Adrenal gland (tissue), 12 donors: ENCODE data around the gene HMGN3. TPM values are rescaled to one million over a fixed set of nuclear protein-coding genes. Genes with fewer than 3 reads are reported as not detected.

Experiments used
- DNase-seq, 7 donors: peaks; one replicate each; pipeline ENCODE4 v3.0.0-alpha.2; 2019 to 2020
- H3K27ac ChIP-seq, 5 donors: fragments of 200-600 bp; sonication (generic) in 4 of 5; 1 replicate in 3 of 5; 2 replicates in 2 of 5; pipeline versions ENCODE4 v1.5.1 to v1.8.0; 2016 to 2020; ENCODE audit warnings: mild to moderate bottlenecking in 1 of 5
- H3K27me3 ChIP-seq: fragments of 200-600 bp; 2 replicates; pipeline ENCODE4 v1.8.0; 2021
- H3K36me3 ChIP-seq, 2 donors: fragments of 200-600 bp; replicated peaks in 1 of 2; 1 replicate in 1 of 2; 2 replicates in 1 of 2; pipeline versions ENCODE4 v1.5.1 to v1.8.0; 2018 to 2022
- H3K4me1 ChIP-seq, 2 donors: fragments of 200-600 bp; replicated peaks in 1 of 2; 1 replicate in 1 of 2; 2 replicates in 1 of 2; pipeline versions ENCODE4 v1.5.1 to v1.8.0; 2018 to 2021
- H3K4me3 ChIP-seq, 4 donors: fragments of 200-600 bp; sonication (generic) in 3 of 4; one replicate each; pipeline ENCODE4 v1.5.1; 2016 to 2018
- H3K9me3 ChIP-seq, 3 donors: fragments of 200-600 bp; sonication (generic) in 1 of 3; replicated peaks in 1 of 3; 1 replicate in 2 of 3; 2 replicates in 1 of 3; pipeline versions ENCODE4 v1.5.1 to v1.8.0; 2016 to 2021
- POLR2A ChIP-seq, 2 donors: fragments of 450-650 bp; IDR thresholded peaks; one replicate each; pipeline ENCODE4 v1.6.1; 2017; ENCODE audit warnings: antibody characterized with exemption in 2 of 2, mild to moderate bottlenecking in 2 of 2, moderate library complexity in 1 of 2
- WGBS, 4 donors: extraction: QIAGEN DNeasy Blood & Tissue Kit in 2 of 4; methylation state at CpG; one replicate each; pipeline versions ENCODE4 v1.1.5 to v1.1.7; 2013 to 2017; 5-methylcytosine and 5-hydroxymethylcytosine counted together
- intact Hi-C, 2 donors: fragments of 100-400 bp; cut with DNase I; formaldehyde crosslinking; loops; one replicate each; pipeline versions ENCODE4 v1.14.1 to v1.15.0; 2022 to 2023
- polyA plus RNA-seq, 3 donors: library from polyadenylated mRNA; stranded (reverse); fragments of 200-250 nt in 2 of 3; fragments of 350-450 nt in 1 of 3; fragmentation: Illumina TruSeq in 1 of 3; extraction: RNeasy Lipid Tissue Mini Kit (QIAGEN cat#74804) in 1 of 3; gene quantifications; one replicate each; pipeline ENCODE4 v1.2.3, GENCODE V29; 2013 to 2014
- total RNA-seq, 9 donors: library from RNA; depleted of rRNA in 4 of 9; stranded (reverse); fragments of >200 nt in 4 of 9; fragments of 120-200 nt in 1 of 9; fragmentation: NEBNext Ultra II Directional in 1 of 9; extraction: Animal tissue kit (Norgen Biotek cat#: 25700) in 1 of 9; gene quantifications; one replicate each; pipeline versions ENCODE4 v1.1.0 to v1.2.4, GENCODE V29; 2013 to 2023
- TF ChIP-seq, protein P1 (sequence below), 6 experiments: fragments of 450-650 bp in 4 of 6; fragments of 200-600 bp in 2 of 6; sonication (generic) in 1 of 6; IDR thresholded peaks; 1 replicate in 5 of 6; 2 replicates in 1 of 6; pipeline versions ENCODE4 v1.5.1 to v1.8.0; 2016 to 2021; ENCODE audit warnings: antibody characterized with exemption in 6 of 6, mild to moderate bottlenecking in 2 of 6, moderate library complexity in 1 of 6
- donor health status: healthy with polysubstance abuse.
- donor health status: Bipolar disorder and iron deficiency.
- donor health status: DM: yes; HTN: yes; CAD: no.
- donor health status: DM: no; HTN: no; CAD: no.
- donor health status: DM: no; HTN: no; CAD: no.
- donor health status: DM: yes; HTN: yes; CAD: no.

Gene HMGN3
- total and polyA plus RNA-seq, 12 donors: 87.5 to 271 (median 163) TPM

DNA sequence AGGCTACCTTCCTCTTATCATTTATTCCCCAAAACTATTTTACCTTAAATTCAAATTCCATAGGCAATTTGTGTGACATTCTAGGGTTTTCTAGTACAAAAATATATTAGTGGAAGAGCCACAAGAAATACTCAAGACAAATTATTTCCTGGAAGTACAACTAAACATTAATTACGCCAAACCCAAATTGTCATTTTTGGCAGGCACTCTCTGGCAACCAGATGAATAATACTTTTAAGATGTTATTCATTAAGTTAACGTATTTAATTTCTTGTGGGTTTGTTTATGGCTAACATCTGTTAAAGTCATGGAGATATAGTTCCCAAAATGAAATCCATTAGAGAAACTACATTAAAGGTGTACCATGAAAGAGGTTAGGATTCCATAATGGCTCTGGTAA lies 40.5 kb downstream of the HMGN3 start:
- no peaks in the 10 kb centered on the region for H3K27me3 ChIP-seq
- intact Hi-C loops: no loop called here
- no peaks in the 10 kb centered on the region for H3K36me3 ChIP-seq
- no peaks in the 10 kb centered on the region for H3K4me1 ChIP-seq
- H3K4me3 ChIP-seq: no peak overlapping the region
- no peak for DNase-seq
- no peak overlapping the region for H3K27ac ChIP-seq
- TF ChIP-seq, protein P1, sequence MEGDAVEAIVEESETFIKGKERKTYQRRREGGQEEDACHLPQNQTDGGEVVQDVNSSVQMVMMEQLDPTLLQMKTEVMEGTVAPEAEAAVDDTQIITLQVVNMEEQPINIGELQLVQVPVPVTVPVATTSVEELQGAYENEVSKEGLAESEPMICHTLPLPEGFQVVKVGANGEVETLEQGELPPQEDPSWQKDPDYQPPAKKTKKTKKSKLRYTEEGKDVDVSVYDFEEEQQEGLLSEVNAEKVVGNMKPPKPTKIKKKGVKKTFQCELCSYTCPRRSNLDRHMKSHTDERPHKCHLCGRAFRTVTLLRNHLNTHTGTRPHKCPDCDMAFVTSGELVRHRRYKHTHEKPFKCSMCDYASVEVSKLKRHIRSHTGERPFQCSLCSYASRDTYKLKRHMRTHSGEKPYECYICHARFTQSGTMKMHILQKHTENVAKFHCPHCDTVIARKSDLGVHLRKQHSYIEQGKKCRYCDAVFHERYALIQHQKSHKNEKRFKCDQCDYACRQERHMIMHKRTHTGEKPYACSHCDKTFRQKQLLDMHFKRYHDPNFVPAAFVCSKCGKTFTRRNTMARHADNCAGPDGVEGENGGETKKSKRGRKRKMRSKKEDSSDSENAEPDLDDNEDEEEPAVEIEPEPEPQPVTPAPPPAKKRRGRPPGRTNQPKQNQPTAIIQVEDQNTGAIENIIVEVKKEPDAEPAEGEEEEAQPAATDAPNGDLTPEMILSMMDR (IDR thresholded peaks at IDR 0.05): no peak
- no peak for TF ChIP-seq POLR2A (IDR thresholded peaks at IDR 0.05)
- WGBS, 4 donors: 75 to 88% (median 86%) methylated on average over 2 of the region's 2 CpGs
- H3K9me3 ChIP-seq: no peaks in the 10 kb centered on the region

GRCh38 chr6:79189760-79190350 lies 44.6 kb downstream of the HMGN3 start:
- Histone ChIP-seq H3K4me3 (no peak overlapping the region), H3K9me3 (no peaks in the 10 kb centered on the region), H3K27ac (no peak overlapping the region), H3K27me3 (no peaks in the 10 kb centered on the region), H3K4me1 (no peaks in the 10 kb centered on the region), H3K36me3 (no peaks in the 10 kb centered on the region)
- intact Hi-C loops: no loop called here
- no peak for TF ChIP-seq POLR2A (IDR thresholded peaks at IDR 0.05)
- TF ChIP-seq, protein P1 (IDR thresholded peaks at IDR 0.05): no peak
- WGBS, 4 donors: 42 to 70% (median 68%) methylated on average over 2 of the region's 2 CpGs
- no peak for DNase-seq

- intact Hi-C loops: no loop called here
- Histone ChIP-seq H3K4me3 (no peak overlapping the region), H3K27me3 (no peaks in the 10 kb centered on the region), H3K4me1 (no peaks in the 10 kb centered on the region), H3K36me3 (no peaks in the 10 kb centered on the region), H3K9me3 (no peaks in the 10 kb centered on the region), H3K27ac (no peak overlapping the region)
- WGBS, 4 donors: 51 to 62% (median 53%) methylated on average over 3 of the region's 3 CpGs
- peak in 2 of 7 donors; percentile 13 to 18 for DNase-seq
- TF ChIP-seq, protein P1 (IDR thresholded peaks at IDR 0.05): no peak
- TF ChIP-seq POLR2A (IDR thresholded peaks at IDR 0.05): no peak
Observed at GRCh38 chr6:79188885-79189480, 45.5 kb downstream of the HMGN3 start.

DNA sequence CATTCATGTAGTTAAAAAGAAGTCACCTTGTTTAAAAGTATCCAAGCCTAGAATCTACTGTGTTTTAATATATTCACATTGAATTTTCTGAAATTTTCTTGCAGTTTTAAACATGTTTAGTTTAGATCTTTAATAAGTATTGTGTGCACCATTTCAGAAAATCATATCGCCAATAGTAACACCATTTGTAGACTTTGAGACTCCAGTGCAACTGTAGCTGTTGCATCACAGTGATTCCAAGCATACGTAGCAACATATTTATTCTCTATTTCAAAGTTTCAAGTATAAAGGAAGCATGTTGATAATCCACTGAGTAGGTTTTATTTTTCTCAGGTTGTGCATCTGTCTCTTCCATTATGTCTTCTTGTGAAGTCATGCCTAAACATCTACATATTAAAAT lies 46.4 kb downstream of the HMGN3 start:
- Histone ChIP-seq H3K9me3 (no peaks in the 10 kb centered on the region), H3K4me3 (no peak overlapping the region), H3K4me1 (no peaks in the 10 kb centered on the region), H3K27ac (no peak overlapping the region), H3K36me3 (no peaks in the 10 kb centered on the region), H3K27me3 (no peaks in the 10 kb centered on the region)
- TF ChIP-seq POLR2A (IDR thresholded peaks at IDR 0.05): no peak
- TF ChIP-seq, protein P1 (IDR thresholded peaks at IDR 0.05): no peak
- no peak for DNase-seq
- intact Hi-C loops: no loop called here
- 91 to 98% (median 92%) methylated on average over 2 of the region's 2 CpGs for WGBS, 4 donors
